Retinal pigment epithelial cell (primary cell): Measurements from ENCODE around the gene UBL4A.

ENCODE experiments used
- DNase-seq: peaks from one replicate; pipeline ENCODE4 v3.0.0-alpha.2; 2010; ENCODE audit warnings: low read depth
- H3K4me3 ChIP-seq: 2 replicates; pipeline ENCODE4 v1.5.1; 2011; ENCODE audit warnings: mild to moderate bottlenecking, low read length, control low read depth, moderate library complexity
- TF ChIP-seq, protein P1 (sequence below): conservative IDR thresholded peaks from 2 replicates; pipeline ENCODE4 v1.5.1; 2011; ENCODE audit warnings: low read depth, low read length, control low read depth, inconsistent platforms

Gene UBL4A

DNA sequence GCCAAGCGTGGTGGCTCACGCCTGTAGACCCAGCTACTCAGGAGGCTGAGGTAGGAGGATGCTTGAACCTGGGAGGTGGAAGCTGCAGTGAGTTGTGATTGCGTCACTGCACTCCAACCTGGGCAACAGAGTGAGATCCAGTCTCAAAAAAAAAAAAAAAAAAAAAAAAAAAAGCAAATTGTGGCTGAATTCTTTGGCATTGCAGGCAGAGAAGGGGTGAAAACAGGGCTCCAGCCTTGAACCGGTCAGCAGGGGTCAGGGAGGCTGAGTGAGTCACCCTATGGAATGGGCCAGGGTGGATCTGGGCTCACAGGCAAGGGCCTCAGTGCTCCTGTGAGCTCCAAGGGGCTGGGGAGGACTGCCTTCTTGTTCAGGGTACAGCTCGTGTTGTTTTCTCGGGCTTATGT, 42.8 kb upstream of the UBL4A start:
- no peak overlapping the region for H3K4me3 ChIP-seq
- TF ChIP-seq, protein P1, sequence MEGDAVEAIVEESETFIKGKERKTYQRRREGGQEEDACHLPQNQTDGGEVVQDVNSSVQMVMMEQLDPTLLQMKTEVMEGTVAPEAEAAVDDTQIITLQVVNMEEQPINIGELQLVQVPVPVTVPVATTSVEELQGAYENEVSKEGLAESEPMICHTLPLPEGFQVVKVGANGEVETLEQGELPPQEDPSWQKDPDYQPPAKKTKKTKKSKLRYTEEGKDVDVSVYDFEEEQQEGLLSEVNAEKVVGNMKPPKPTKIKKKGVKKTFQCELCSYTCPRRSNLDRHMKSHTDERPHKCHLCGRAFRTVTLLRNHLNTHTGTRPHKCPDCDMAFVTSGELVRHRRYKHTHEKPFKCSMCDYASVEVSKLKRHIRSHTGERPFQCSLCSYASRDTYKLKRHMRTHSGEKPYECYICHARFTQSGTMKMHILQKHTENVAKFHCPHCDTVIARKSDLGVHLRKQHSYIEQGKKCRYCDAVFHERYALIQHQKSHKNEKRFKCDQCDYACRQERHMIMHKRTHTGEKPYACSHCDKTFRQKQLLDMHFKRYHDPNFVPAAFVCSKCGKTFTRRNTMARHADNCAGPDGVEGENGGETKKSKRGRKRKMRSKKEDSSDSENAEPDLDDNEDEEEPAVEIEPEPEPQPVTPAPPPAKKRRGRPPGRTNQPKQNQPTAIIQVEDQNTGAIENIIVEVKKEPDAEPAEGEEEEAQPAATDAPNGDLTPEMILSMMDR: no peak
- DNase-seq: no peak

DNA sequence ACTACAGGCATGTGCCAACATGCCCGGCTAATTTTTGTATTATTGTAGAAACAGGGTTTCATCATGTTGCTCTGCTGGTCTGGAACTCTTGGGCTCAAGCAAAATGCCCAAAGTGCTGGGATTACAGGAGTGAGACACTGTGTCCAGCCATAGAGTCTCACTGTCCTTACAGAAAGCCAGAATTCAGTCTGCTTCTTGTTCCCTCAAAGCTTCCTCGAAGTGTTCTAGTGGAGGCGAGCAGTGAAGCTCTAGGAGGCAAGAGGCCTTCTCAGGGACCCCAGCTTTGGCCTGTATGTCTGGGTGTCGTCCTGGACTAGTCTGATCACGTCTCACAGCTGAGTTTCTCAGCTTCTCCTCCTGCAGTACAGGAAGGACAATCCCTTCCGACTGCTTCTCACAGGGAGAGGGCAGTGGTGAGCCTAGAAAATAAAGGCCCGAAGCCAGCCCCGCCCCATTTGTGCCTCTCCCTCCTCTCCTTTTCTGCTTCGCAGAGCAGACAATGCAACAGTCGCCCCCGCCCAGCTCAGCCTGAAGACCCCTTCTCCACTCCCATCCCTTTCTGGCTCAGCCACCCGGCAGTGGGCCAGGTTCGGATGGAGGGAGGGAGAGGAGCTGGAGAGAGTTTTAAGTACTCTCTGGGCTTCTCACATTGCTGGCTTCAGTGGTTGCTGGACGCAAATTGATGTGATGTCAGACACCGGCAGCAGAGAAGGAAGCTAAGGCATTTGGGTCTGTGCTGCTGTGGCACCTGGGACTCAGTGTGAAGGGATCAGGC, 40.7 kb upstream of the UBL4A start:
- peak overlapping the region; percentile 18 for H3K4me3 ChIP-seq
- TF ChIP-seq, protein P1: peak; percentile 57
- DNase-seq: no peak

GRCh38 chrX:154525606-154526490, 39.4 kb upstream of the UBL4A start:
- no peak overlapping the region for H3K4me3 ChIP-seq
- TF ChIP-seq, protein P1: no peak
- no peak for DNase-seq

- TF ChIP-seq, protein P1: no peak
- H3K4me3 ChIP-seq: no peak overlapping the region
- no peak for DNase-seq
Observed at GRCh38 chrX:154519389-154519788, 33.0 kb upstream of the UBL4A start.

GRCh38 chrX:154517101-154517781, 30.8 kb upstream of the UBL4A start:
- TF ChIP-seq, protein P1: no peak
- H3K4me3 ChIP-seq: no peak overlapping the region
- no peak for DNase-seq

GRCh38 chrX:154516656-154517100, 30.3 kb upstream of the UBL4A start:
- peak overlapping the region; percentile 51 for H3K4me3 ChIP-seq
- no peak for DNase-seq
- TF ChIP-seq, protein P1: no peak
